GM19099 (cell line): ENCODE results near the gene ZNF789.

Source experiments
- POLR2A ChIP-seq: IDR thresholded peaks from 3 replicates; pipeline ENCODE4 v1.6.1; 2011; ENCODE audit warnings: low read depth; ENCODE audit not compliant: insufficient read length; ENCODE audit errors: extremely low read depth

Gene ZNF789

GRCh38 chr7:99535667-99536066 lies 63.0 kb downstream of the ZNF789 start:
- no peak for TF ChIP-seq POLR2A
